HEK293 (cell line): Measurements from ENCODE around the gene NPPB.

ENCODE experiments used
- ZBTB8A ChIP-seq: fragments of 450-650 bp; formaldehyde crosslinking; IDR thresholded peaks from 2 replicates; pipeline ENCODE4 v1.5.1; 2016; ENCODE audit warnings: missing biosample characterization, missing genetic modification characterization
- ZNF169 ChIP-seq: fragments of 450-650 bp; formaldehyde crosslinking; IDR thresholded peaks from 2 replicates; pipeline ENCODE4 v1.5.1; 2016; ENCODE audit warnings: missing biosample characterization, missing genetic modification characterization
- ZNF792 ChIP-seq: fragments of 450-650 bp; formaldehyde crosslinking; IDR thresholded peaks from 2 replicates; pipeline ENCODE4 v1.5.1; 2016; ENCODE audit warnings: missing biosample characterization, missing genetic modification characterization
- TF ChIP-seq, protein P1 (sequence below): fragments of 450-650 bp; formaldehyde crosslinking; IDR thresholded peaks from 2 replicates; pipeline ENCODE4 v1.5.1; 2016; ENCODE audit warnings: missing biosample characterization, missing genetic modification characterization
- TF ChIP-seq, protein P2 (sequence below): fragments of 450-650 bp; formaldehyde crosslinking; conservative IDR thresholded peaks from 2 replicates; pipeline ENCODE4 v1.5.1; 2016; ENCODE audit warnings: low read depth, missing biosample characterization, missing genetic modification characterization
- TF ChIP-seq, protein P3 (sequence below): fragments of 450-650 bp; formaldehyde crosslinking; IDR thresholded peaks from 2 replicates; pipeline ENCODE4 v1.5.1; 2016; ENCODE audit warnings: missing biosample characterization, missing genetic modification characterization

DNA sequence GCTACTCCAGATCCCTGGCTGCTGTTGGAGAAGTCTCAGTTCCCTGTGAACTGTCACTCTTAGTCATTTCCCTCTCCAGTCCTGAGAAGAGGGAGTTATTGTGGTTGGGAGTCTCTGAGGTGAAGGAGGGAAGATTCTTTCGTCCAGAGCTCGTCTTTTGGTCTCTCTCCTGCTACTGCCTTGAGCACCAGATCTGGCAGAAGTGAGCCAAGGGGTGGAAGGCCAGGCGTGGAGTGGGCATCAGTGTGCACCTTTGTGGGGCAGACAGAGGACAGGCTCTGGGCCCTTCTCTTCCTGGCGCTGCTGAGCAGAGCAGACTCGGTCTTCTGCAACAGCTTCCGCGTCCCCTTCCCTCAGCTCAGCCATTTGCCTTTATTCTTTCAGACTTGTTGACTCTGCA lies 33.6 kb downstream of the NPPB start:
- TF ChIP-seq, protein P1, sequence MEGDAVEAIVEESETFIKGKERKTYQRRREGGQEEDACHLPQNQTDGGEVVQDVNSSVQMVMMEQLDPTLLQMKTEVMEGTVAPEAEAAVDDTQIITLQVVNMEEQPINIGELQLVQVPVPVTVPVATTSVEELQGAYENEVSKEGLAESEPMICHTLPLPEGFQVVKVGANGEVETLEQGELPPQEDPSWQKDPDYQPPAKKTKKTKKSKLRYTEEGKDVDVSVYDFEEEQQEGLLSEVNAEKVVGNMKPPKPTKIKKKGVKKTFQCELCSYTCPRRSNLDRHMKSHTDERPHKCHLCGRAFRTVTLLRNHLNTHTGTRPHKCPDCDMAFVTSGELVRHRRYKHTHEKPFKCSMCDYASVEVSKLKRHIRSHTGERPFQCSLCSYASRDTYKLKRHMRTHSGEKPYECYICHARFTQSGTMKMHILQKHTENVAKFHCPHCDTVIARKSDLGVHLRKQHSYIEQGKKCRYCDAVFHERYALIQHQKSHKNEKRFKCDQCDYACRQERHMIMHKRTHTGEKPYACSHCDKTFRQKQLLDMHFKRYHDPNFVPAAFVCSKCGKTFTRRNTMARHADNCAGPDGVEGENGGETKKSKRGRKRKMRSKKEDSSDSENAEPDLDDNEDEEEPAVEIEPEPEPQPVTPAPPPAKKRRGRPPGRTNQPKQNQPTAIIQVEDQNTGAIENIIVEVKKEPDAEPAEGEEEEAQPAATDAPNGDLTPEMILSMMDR (tag by site-specific recombination) = no peak
- no peak for TF ChIP-seq ZNF169 (tag by site-specific recombination)
- TF ChIP-seq, protein P2, sequence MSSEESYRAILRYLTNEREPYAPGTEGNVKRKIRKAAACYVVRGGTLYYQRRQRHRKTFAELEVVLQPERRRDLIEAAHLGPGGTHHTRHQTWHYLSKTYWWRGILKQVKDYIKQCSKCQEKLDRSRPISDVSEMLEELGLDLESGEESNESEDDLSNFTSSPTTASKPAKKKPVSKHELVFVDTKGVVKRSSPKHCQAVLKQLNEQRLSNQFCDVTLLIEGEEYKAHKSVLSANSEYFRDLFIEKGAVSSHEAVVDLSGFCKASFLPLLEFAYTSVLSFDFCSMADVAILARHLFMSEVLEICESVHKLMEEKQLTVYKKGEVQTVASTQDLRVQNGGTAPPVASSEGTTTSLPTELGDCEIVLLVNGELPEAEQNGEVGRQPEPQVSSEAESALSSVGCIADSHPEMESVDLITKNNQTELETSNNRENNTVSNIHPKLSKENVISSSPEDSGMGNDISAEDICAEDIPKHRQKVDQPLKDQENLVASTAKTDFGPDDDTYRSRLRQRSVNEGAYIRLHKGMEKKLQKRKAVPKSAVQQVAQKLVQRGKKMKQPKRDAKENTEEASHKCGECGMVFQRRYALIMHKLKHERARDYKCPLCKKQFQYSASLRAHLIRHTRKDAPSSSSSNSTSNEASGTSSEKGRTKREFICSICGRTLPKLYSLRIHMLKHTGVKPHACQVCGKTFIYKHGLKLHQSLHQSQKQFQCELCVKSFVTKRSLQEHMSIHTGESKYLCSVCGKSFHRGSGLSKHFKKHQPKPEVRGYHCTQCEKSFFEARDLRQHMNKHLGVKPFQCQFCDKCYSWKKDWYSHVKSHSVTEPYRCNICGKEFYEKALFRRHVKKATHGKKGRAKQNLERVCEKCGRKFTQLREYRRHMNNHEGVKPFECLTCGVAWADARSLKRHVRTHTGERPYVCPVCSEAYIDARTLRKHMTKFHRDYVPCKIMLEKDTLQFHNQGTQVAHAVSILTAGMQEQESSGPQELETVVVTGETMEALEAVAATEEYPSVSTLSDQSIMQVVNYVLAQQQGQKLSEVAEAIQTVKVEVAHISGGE = no peak
- TF ChIP-seq, protein P3, sequence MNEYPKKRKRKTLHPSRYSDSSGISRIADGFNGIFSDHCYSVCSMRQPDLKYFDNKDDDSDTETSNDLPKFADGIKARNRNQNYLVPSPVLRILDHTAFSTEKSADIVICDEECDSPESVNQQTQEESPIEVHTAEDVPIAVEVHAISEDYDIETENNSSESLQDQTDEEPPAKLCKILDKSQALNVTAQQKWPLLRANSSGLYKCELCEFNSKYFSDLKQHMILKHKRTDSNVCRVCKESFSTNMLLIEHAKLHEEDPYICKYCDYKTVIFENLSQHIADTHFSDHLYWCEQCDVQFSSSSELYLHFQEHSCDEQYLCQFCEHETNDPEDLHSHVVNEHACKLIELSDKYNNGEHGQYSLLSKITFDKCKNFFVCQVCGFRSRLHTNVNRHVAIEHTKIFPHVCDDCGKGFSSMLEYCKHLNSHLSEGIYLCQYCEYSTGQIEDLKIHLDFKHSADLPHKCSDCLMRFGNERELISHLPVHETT = no peak
- TF ChIP-seq ZBTB8A (tag by site-specific recombination) = no peak
- TF ChIP-seq ZNF792 (tag by site-specific recombination) = no peak
